Body of pancreas (tissue), 4 donors: ENCODE measurements around the gene TYROBP.

Experiments used
- CTCF ChIP-seq, 7 experiments: fragments of 450-650 bp in 4 of 7; fragments of 200-600 bp in 3 of 7; sonication (generic) in 3 of 7; IDR thresholded peaks; one replicate each; pipeline ENCODE4 v1.5.1; 2016 to 2019; ENCODE audit warnings: antibody characterized with exemption in 7 of 7
- POLR2A ChIP-seq, 3 donors: fragments of 450-650 bp; IDR thresholded peaks; one replicate each; pipeline ENCODE4 v1.6.1; 2016; ENCODE audit warnings: antibody characterized with exemption in 3 of 3, mild to moderate bottlenecking in 2 of 3

- TF ChIP-seq CTCF (IDR thresholded peaks at IDR 0.05) (no peak), POLR2A (IDR thresholded peaks at IDR 0.05) (no peak)
These were observed 46.4 kb downstream of the TYROBP start for GRCh38 chr19:35861640-35862160.
